Measurements from ENCODE around the gene PCSK7.

The PCSK7 gene

DNA sequence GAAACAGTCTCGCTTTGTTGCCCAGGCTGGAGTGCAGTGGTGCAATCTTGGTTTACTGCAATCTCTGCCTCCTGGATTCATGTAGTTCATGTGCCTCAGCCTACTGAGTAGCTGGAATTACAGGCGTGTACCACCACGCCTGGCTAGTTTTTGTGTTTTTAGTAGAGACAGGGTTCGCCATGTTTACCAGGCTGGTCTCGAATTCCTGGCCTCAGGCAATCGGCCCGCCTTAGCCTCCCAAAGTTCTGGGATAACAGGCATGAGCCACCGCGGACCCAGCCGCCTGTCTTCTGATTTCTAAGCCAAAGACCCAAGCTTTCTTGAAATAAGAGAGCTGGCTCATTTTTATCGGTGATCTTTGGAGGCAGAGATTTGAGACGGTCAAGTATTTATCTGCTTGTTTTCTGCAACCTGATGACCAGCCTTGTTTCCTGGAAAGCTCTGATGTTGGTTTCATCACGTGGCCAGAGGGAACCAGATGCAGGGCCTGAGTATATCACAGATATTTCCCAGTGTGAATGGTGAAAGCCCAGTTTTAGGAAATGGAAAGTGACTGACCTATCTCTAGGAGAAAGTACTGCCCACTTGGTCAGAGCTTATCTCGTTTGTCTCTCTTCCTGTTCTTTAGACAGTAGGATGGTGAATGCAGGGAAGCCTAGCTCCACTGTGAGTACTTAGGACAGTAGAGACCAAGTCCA is 59.0 kb downstream of the PCSK7 start:
- Histone ChIP-seq H3K4me1 (ENCODE audit: control insufficient read depth, insufficient read depth, low read length) (no peaks in the 10 kb centered on the region), H3K27ac (ENCODE audit: extremely low read depth, low read depth, low read length) (no peak overlapping the region), H3K36me3 (ENCODE audit: control insufficient read depth in 2 of 2, insufficient read depth in 1 of 2, low read length in 2 of 2) (peaks cover 15 to 34% of the 10 kb centered on the region in 2 experiments), H3K9me3 (ENCODE audit: control insufficient read depth, insufficient read depth, low read depth, low read length) (no peaks in the 10 kb centered on the region), H3K4me3 (ENCODE audit: low read depth, low read length) (no peak overlapping the region)
- TF ChIP-seq ZNF19 (tag by site-specific recombination; IDR thresholded peaks at IDR 0.05; ENCODE audit: low read depth) (no peak), TCF7L2 (IDR thresholded peaks at IDR 0.05; ENCODE audit: borderline replicate concordance, low read depth, low read length) (no peak), ZNF350 (tag by site-specific recombination; IDR thresholded peaks at IDR 0.05) (no peak), PRDM1 (tag by site-specific recombination; IDR thresholded peaks at IDR 0.05) (peak; percentile 76)
- TF ChIP-seq, protein P1, sequence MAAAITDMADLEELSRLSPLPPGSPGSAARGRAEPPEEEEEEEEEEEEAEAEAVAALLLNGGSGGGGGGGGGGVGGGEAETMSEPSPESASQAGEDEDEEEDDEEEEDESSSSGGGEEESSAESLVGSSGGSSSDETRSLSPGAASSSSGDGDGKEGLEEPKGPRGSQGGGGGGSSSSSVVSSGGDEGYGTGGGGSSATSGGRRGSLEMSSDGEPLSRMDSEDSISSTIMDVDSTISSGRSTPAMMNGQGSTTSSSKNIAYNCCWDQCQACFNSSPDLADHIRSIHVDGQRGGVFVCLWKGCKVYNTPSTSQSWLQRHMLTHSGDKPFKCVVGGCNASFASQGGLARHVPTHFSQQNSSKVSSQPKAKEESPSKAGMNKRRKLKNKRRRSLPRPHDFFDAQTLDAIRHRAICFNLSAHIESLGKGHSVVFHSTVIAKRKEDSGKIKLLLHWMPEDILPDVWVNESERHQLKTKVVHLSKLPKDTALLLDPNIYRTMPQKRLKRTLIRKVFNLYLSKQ (tag by site-specific recombination; IDR thresholded peaks at IDR 0.05; ENCODE audit: borderline replicate concordance): no peak
- POLR2A ChIA-PET: interaction anchor here (0.7 kb wide), 1 partner anchor 23 kb away, joined by 3 read pairs; no protein-coding TSS in a partner anchor
- CTCF ChIA-PET: interaction anchor here (1.1 to 3.2 kb wide), 6 partner anchors 8 to 774 kb away, joined by 3 to 15 read pairs (median 4); partner anchors contain the start of genes PCSK7 and TAGLN

DNA sequence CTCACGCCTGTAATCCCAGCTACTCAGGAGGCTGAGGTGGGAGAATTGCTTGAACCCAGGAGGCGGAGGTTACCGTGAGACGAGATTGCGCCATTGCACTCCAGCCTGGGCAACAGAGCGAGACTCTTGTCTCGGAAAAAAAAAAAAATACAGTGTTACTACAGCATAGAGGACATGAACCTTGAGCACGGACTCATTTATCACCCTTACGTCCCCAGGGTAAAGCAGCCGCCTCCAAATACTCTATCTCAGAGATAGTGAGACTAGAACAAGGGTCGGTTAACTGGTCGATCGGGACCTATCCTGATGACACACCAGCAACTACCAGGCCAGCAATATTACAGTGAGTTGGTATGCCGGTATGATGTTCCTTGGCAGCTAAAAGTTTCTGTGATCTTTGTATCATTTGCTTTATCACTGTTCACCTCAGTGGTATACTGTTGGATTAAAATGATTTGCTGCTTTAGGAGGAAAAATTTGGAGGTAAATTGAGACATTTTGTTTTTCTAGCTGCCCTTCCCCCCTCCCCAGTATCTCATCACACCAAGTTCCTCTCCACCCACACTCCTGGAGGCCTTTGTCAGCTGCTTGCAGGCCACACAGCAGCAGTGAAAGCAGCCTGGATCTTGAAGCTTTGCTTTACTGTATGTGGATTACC is 60.3 kb downstream of the PCSK7 start:
- no peak overlapping the region for H3K27ac ChIP-seq (ENCODE audit: extremely low read depth, low read depth, low read length)
- ChIA-PET CTCF (interaction anchor here (1.1 to 3.2 kb wide), 4 partner anchors 10 to 775 kb away, joined by 3 to 15 read pairs (median 4); partner anchors contain the start of gene TAGLN), POLR2A (interaction anchor here (1.1 kb wide), 1 partner anchor 27 kb away, joined by 3 read pairs; the partner anchor contains the start of gene PAFAH1B2)
- H3K36me3 ChIP-seq (ENCODE audit: control insufficient read depth in 2 of 2, insufficient read depth in 1 of 2, low read length in 2 of 2): peaks cover 15 to 48% of the 10 kb centered on the region in 2 experiments
- no peaks in the 10 kb centered on the region for H3K9me3 ChIP-seq (ENCODE audit: control insufficient read depth, insufficient read depth, low read depth, low read length)
- no peaks in the 10 kb centered on the region for H3K4me1 ChIP-seq (ENCODE audit: control insufficient read depth, insufficient read depth, low read length)
- no peak overlapping the region for H3K4me3 ChIP-seq (ENCODE audit: low read depth, low read length)
- 0 out of 2 replicates have a peak, but pooled peaks have one; percentile 40 for TF ChIP-seq ZNF121 (tag by site-specific recombination; IDR thresholded peaks at IDR 0.05)
- peak; percentile 30; the same call in 1 of the 2 replicates for TF ChIP-seq EGR2 (tag by site-specific recombination; IDR thresholded peaks at IDR 0.05; ENCODE audit: low read depth)
- peak; percentile 15 for TF ChIP-seq SETDB1 (IDR thresholded peaks at IDR 0.05; ENCODE audit: insufficient read length, low read length)
- TF ChIP-seq KLF10 (tag by site-specific recombination; IDR thresholded peaks at IDR 0.05): no peak
- TF ChIP-seq, protein P2, sequence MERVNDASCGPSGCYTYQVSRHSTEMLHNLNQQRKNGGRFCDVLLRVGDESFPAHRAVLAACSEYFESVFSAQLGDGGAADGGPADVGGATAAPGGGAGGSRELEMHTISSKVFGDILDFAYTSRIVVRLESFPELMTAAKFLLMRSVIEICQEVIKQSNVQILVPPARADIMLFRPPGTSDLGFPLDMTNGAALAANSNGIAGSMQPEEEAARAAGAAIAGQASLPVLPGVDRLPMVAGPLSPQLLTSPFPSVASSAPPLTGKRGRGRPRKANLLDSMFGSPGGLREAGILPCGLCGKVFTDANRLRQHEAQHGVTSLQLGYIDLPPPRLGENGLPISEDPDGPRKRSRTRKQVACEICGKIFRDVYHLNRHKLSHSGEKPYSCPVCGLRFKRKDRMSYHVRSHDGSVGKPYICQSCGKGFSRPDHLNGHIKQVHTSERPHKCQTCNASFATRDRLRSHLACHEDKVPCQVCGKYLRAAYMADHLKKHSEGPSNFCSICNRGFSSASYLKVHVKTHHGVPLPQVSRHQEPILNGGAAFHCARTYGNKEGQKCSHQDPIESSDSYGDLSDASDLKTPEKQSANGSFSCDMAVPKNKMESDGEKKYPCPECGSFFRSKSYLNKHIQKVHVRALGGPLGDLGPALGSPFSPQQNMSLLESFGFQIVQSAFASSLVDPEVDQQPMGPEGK (tag by site-specific recombination; IDR thresholded peaks at IDR 0.05): no peak
- peak; percentile 86 for TF ChIP-seq GLIS1 (tag by site-specific recombination; IDR thresholded peaks at IDR 0.05)
- TF ChIP-seq GLI2 (tag by site-specific recombination; IDR thresholded peaks at IDR 0.05; ENCODE audit: borderline replicate concordance, low read depth): no peak
- TF ChIP-seq ZNF510 (tag by site-specific recombination; IDR thresholded peaks at IDR 0.05; ENCODE audit: insufficient replicate concordance): no peak
- TF ChIP-seq YY2 (tag by site-specific recombination; IDR thresholded peaks at IDR 0.05): no peak
- no peak for TF ChIP-seq ZSCAN16 (tag by site-specific recombination; IDR thresholded peaks at IDR 0.05)
- TF ChIP-seq ZNF350 (tag by site-specific recombination; IDR thresholded peaks at IDR 0.05): no peak
- TF ChIP-seq ZFHX2 (tag by site-specific recombination; conservative IDR thresholded peaks at IDR 0.05): peak; percentile 64

DNA sequence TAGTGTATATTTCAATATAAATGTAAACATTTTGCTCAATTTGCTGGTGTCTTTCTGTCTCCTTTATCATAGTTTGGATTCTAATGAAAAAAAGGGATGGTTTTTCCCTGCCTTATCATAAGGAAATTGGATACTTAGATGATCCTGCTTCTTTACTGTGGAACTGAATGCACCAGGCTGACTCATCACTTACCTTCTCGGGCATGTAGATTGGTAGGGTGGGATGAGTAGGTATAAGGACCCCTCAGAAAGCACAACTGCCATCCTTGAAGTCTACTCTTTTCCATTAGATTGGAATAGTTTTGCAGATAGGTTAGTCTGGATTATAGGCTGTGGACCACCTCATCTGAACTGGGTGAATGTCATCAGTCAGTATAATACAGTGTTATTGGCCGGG is 60.9 kb downstream of the PCSK7 start:
- Histone ChIP-seq H3K4me1 (ENCODE audit: control insufficient read depth, insufficient read depth, low read length) (no peaks in the 10 kb centered on the region), H3K9me3 (ENCODE audit: control insufficient read depth, insufficient read depth, low read depth, low read length) (no peaks in the 10 kb centered on the region), H3K4me3 (ENCODE audit: low read depth, low read length) (no peak overlapping the region), H3K27ac (ENCODE audit: extremely low read depth, low read depth, low read length) (no peak overlapping the region), H3K36me3 (ENCODE audit: control insufficient read depth in 2 of 2, insufficient read depth in 1 of 2, low read length in 2 of 2) (peaks cover 16 to 53% of the 10 kb centered on the region in 2 experiments)
- TF ChIP-seq, protein P3, sequence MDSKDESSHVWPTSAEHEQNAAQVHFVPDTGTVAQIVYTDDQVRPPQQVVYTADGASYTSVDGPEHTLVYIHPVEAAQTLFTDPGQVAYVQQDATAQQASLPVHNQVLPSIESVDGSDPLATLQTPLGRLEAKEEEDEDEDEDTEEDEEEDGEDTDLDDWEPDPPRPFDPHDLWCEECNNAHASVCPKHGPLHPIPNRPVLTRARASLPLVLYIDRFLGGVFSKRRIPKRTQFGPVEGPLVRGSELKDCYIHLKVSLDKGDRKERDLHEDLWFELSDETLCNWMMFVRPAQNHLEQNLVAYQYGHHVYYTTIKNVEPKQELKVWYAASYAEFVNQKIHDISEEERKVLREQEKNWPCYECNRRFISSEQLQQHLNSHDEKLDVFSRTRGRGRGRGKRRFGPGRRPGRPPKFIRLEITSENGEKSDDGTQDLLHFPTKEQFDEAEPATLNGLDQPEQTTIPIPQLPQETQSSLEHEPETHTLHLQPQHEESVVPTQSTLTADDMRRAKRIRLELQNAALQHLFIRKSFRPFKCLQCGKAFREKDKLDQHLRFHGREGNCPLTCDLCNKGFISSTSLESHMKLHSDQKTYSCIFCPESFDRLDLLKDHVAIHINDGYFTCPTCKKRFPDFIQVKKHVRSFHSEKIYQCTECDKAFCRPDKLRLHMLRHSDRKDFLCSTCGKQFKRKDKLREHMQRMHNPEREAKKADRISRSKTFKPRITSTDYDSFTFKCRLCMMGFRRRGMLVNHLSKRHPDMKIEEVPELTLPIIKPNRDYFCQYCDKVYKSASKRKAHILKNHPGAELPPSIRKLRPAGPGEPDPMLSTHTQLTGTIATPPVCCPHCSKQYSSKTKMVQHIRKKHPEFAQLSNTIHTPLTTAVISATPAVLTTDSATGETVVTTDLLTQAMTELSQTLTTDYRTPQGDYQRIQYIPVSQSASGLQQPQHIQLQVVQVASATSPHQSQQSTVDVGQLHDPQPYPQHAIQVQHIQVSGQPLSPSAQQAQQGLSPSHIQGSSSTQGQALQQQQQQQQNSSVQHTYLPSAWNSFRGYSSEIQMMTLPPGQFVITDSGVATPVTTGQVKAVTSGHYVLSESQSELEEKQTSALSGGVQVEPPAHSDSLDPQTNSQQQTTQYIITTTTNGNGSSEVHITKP (tag by site-specific recombination; IDR thresholded peaks at IDR 0.05): peak; percentile 65; the same call in 1 of the 2 replicates
- TF ChIP-seq ZNF660 (tag by site-specific recombination; IDR thresholded peaks at IDR 0.05): no peak
- CTCF ChIA-PET: interaction anchor here (3.2 kb wide), 1 partner anchor 10 kb away, joined by 15 read pairs; no protein-coding TSS in a partner anchor
- POLR2A ChIA-PET: interaction anchor here (0.6 to 0.7 kb wide), 2 partner anchors 24 to 72 kb away, joined by 3 read pairs; no protein-coding TSS in a partner anchor

All from HEK293 (cell line).